Measurements from ENCODE around the gene C1orf232. TPM values are rescaled to one million over a fixed set of nuclear protein-coding genes. Genes with fewer than 3 reads are reported as not detected.

C1orf232 gene
- total and polyA plus RNA-seq, 4 donors: not detected

DNA sequence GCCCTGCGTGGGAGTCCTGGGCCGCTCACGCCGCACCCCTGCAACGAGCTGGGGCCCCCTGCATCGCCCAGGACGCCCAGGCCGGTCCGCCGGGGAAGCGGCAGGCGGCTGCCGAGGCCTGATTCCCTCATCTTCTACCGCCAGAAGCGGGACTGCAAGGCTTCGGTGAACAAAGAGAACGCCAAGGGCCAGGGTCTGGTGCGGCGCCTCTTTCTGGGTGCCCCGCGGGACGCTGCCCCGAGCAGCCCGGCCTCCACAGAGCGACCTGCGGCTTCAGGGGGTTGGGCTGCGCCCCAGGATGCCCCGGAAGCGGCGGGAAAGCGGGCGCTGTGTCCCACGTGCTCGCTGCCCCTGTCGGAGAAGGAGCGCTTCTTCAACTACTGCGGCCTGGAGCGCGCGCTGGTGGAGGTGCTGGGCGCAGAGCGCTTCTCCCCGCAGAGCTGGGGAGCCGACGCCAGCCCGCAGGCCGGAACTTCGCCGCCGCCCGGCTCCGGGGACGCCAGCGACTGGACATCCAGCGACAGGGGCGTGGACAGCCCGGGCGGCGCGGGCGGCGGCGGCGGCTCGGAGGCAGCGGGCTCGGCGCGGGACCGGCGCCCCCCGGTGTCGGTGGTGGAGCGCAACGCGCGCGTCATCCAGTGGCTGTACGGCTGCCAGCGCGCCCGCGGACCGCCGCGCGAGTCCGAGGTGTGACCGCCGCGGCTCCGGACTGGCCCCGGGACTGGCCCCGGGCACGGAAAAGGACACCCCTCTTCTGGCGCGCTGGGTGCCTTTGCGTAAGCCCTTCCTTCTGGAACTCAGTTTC lies 7.1 kb downstream of the C1orf232 start:
- 1 to 2% methylated on average over 90 to 98 of the region's 98 CpGs for WGBS, 2 donors
- Histone ChIP-seq H3K9me3 (ENCODE audit: control insufficient read depth in 4 of 4, insufficient read depth in 3 of 4, low read length in 3 of 4) (no peaks in the 10 kb centered on the region), H3K36me3 (ENCODE audit: control insufficient read depth in 4 of 4, insufficient read depth in 4 of 4, low read length in 4 of 4) (no peaks in the 10 kb centered on the region), H3K4me1 (ENCODE audit: control insufficient read depth in 5 of 5, insufficient read depth in 5 of 5, low read length in 5 of 5) (peaks cover 0 to 41% (median 7%) of the 10 kb centered on the region in 5 donors), H3K4me3 (peak overlapping the region; percentile 40), H3K9ac (ENCODE audit: insufficient read depth in 1 of 2, low read length in 2 of 2) (no peak overlapping the region), H3K27me3 (ENCODE audit: control insufficient read depth in 3 of 3, insufficient read depth in 3 of 3, low read length in 2 of 3) (no peaks in the 10 kb centered on the region), H3K27ac (ENCODE audit: low read depth in 1 of 2, low read length in 1 of 2) (peak overlapping the region; percentile 30 to 87)
- peak; percentile 32 for ATAC-seq (ENCODE audit: insufficient read depth, low FRiP score)
- TF ChIP-seq CTCF (IDR thresholded peaks at IDR 0.05; ENCODE audit: control extremely low read depth, extremely low read depth): no peak
- DNase-seq: peak; percentile 69 to 78 (median 71)

DNA sequence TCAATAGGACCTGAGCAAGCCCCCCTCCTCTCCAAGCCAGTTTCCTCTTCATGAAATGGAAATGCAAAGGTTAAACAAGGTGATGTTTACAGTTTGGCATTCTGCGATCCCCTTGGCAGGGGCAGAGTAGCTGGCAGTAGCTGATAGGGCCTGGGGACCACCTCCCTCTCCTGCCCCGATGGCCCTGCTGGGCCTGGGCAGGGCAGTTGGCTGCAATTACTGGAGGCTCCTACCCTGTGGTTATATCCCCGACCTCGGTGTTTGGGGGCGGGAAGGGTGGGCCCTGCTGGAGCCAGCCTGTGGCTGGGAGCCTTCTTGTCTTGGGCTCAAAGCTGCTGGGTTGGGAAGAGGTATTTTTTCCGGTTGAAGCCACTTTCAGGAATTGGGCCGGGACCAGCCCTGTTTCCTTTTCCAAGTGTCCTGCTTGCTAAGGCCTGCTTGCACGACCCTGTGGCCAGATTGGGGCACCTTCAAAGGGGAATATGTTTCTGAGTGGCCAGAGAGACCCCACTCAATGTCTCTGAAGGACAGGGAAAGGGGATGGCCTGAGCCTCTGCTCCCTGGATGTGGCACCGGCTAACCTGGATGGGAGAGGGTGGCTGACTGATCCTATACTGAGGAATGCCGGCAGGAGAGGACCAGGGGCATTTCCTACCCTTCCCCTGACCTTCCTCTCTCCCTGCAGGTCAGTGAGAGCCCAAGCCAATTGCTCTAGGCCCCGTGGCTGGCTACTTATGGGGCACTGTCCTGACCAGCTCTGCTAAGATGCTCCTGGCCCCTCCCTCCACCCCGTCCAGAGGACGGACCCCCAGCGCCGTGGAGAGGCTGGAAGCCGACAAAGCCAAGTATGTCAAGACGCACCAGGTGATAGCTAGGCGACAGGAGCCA lies 8.0 kb downstream of the C1orf232 start:
- peaks cover 0 to 43% (median 7%) of the 10 kb centered on the region in 5 donors for H3K4me1 ChIP-seq (ENCODE audit: control insufficient read depth in 5 of 5, insufficient read depth in 5 of 5, low read length in 5 of 5)
- no peaks in the 10 kb centered on the region for H3K9me3 ChIP-seq (ENCODE audit: control insufficient read depth in 4 of 4, insufficient read depth in 3 of 4, low read length in 3 of 4)
- no peak for ATAC-seq (ENCODE audit: insufficient read depth, low FRiP score)
- TF ChIP-seq CTCF (IDR thresholded peaks at IDR 0.05; ENCODE audit: control extremely low read depth, extremely low read depth): no peak
- peak overlapping the region; percentile 24 for H3K4me3 ChIP-seq
- no peaks in the 10 kb centered on the region for H3K36me3 ChIP-seq (ENCODE audit: control insufficient read depth in 4 of 4, insufficient read depth in 4 of 4, low read length in 4 of 4)
- peak overlapping the region; percentile 40 to 87 for H3K27ac ChIP-seq (ENCODE audit: low read depth in 1 of 2, low read length in 1 of 2)
- WGBS, 2 donors: 45 to 60% methylated on average over 18 of the region's 18 CpGs
- H3K27me3 ChIP-seq (ENCODE audit: control insufficient read depth in 3 of 3, insufficient read depth in 3 of 3, low read length in 2 of 3): no peaks in the 10 kb centered on the region
- DNase-seq: no peak
- H3K9ac ChIP-seq (ENCODE audit: insufficient read depth in 1 of 2, low read length in 2 of 2): no peak overlapping the region

GRCh38 chr1:26159743-26160039 lies 9.1 kb downstream of the C1orf232 start:
- DNase-seq: peak in 1 of 3 donors; percentile 10
- H3K27ac ChIP-seq (ENCODE audit: low read depth in 1 of 2, low read length in 1 of 2): peak overlapping the region; percentile 57 to 86
- H3K27me3 ChIP-seq (ENCODE audit: control insufficient read depth in 3 of 3, insufficient read depth in 3 of 3, low read length in 2 of 3): no peaks in the 10 kb centered on the region
- H3K36me3 ChIP-seq (ENCODE audit: control insufficient read depth in 4 of 4, insufficient read depth in 4 of 4, low read length in 4 of 4): no peaks in the 10 kb centered on the region
- no peak for ATAC-seq (ENCODE audit: insufficient read depth, low FRiP score)
- 70 to 76% methylated on average over 4 of the region's 4 CpGs for WGBS, 2 donors
- no peak for TF ChIP-seq CTCF (IDR thresholded peaks at IDR 0.05; ENCODE audit: control extremely low read depth, extremely low read depth)
- no peaks in the 10 kb centered on the region for H3K9me3 ChIP-seq (ENCODE audit: control insufficient read depth in 4 of 4, insufficient read depth in 3 of 4, low read length in 3 of 4)
- H3K4me3 ChIP-seq: peak overlapping the region; percentile 2
- no peak overlapping the region for H3K9ac ChIP-seq (ENCODE audit: insufficient read depth in 1 of 2, low read length in 2 of 2)
- H3K4me1 ChIP-seq (ENCODE audit: control insufficient read depth in 5 of 5, insufficient read depth in 5 of 5, low read length in 5 of 5): peaks cover 0 to 45% (median 5%) of the 10 kb centered on the region in 5 donors
